Cerebellar nuclear complex (tissue), 1 donor: Measurements from ENCODE around the gene KIAA0753.
A peak's percentile ranks its signal among the peaks of the same experiment; 100 is the strongest.

Source experiments
- DNase-seq, 2 experiments: peaks; one replicate each; lab custom pipeline; 2025; lab: John Stamatoyannopoulos, UW

KIAA0753 gene

GRCh38 chr17:6569370-6570285 lies 70.9 kb downstream of the KIAA0753 start:
- no peak for DNase-seq

GRCh38 chr17:6568184-6568758 lies 72.2 kb downstream of the KIAA0753 start:
- DNase-seq: no peak

GRCh38 chr17:6567528-6568183 lies 72.9 kb downstream of the KIAA0753 start:
- DNase-seq: no peak

- no peak for DNase-seq
Observed at GRCh38 chr17:6561446-6561845, 79.1 kb downstream of the KIAA0753 start.

GRCh38 chr17:6560496-6560895 lies 80.0 kb downstream of the KIAA0753 start:
- no peak for DNase-seq

- DNase-seq: no peak
Observed at GRCh38 chr17:6559753-6560215, 80.7 kb downstream of the KIAA0753 start.

GRCh38 chr17:6558932-6559752 lies 81.4 kb downstream of the KIAA0753 start:
- DNase-seq: peak in 1 of 2 experiments; percentile 42

GRCh38 chr17:6558276-6558675 lies 82.2 kb downstream of the KIAA0753 start:
- no peak for DNase-seq

GRCh38 chr17:6557040-6557438 lies 83.5 kb downstream of the KIAA0753 start:
- no peak for DNase-seq

GRCh38 chr17:6556121-6557039 lies 84.1 kb downstream of the KIAA0753 start, which contains the start of gene PITPNM3:
Gene PITPNM3 (minus strand): TSS chr17:6556555. CDS start chr17:6556406, 149 bp downstream.
- no peak for DNase-seq

GRCh38 chr17:6555331-6556120 lies 85.0 kb downstream of the KIAA0753 start:
- peak in 1 of 2 experiments; percentile 44 for DNase-seq

GRCh38 chr17:6554871-6555330 lies 85.6 kb downstream of the KIAA0753 start:
- DNase-seq: no peak

- no peak for DNase-seq
Observed at GRCh38 chr17:6554342-6554741, 86.2 kb downstream of the KIAA0753 start.

- peak in 1 of 2 experiments; percentile 31 for DNase-seq
Observed at GRCh38 chr17:6551869-6552531, 88.5 kb downstream of the KIAA0753 start.

GRCh38 chr17:6551356-6551755 lies 89.2 kb downstream of the KIAA0753 start:
- no peak for DNase-seq

GRCh38 chr17:6549384-6550036 lies 91.0 kb downstream of the KIAA0753 start:
- no peak for DNase-seq

- peak; percentile 50 to 64 for DNase-seq
Observed at GRCh38 chr17:6548578-6549330, 91.8 kb downstream of the KIAA0753 start.

- DNase-seq: no peak
Observed at GRCh38 chr17:6548034-6548433, 92.5 kb downstream of the KIAA0753 start.
